ENCODE data around the gene TRIM37.

DNA sequence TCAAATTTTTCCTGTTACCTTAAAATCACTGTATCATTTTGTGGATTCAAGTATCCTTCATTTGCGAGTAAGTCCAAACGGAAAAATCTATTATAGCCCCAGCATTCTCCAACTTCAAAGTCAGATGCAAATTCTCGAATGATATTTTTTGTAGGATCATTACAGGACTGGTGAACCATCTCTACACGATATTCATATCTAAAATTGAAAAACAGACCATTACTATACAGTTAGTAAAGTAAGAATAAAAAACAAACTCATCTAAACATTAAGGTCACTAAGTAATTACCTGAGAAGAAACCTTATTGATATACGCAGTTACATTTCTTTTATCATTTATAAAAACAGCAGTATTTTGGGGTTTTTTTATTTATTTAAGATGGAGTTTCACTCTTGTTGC is 49.8 kb downstream of the TRIM37 start:
- TF ChIP-seq, protein P1, sequence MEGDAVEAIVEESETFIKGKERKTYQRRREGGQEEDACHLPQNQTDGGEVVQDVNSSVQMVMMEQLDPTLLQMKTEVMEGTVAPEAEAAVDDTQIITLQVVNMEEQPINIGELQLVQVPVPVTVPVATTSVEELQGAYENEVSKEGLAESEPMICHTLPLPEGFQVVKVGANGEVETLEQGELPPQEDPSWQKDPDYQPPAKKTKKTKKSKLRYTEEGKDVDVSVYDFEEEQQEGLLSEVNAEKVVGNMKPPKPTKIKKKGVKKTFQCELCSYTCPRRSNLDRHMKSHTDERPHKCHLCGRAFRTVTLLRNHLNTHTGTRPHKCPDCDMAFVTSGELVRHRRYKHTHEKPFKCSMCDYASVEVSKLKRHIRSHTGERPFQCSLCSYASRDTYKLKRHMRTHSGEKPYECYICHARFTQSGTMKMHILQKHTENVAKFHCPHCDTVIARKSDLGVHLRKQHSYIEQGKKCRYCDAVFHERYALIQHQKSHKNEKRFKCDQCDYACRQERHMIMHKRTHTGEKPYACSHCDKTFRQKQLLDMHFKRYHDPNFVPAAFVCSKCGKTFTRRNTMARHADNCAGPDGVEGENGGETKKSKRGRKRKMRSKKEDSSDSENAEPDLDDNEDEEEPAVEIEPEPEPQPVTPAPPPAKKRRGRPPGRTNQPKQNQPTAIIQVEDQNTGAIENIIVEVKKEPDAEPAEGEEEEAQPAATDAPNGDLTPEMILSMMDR (IDR thresholded peaks at IDR 0.05; ENCODE audit: insufficient read depth, low read depth, low read length): no peak
- TF ChIP-seq EZH2 (IDR thresholded peaks at IDR 0.05; ENCODE audit: insufficient read depth, low read length): no peak

Data from astrocyte (in vitro differentiated cells and primary cell).